ENCODE measurements around the gene NPC1L1. TPM values are rescaled to one million over a fixed set of nuclear protein-coding genes. Genes with fewer than 3 reads are reported as not detected.
"Not testable (repeated sequence)": the region's sequence is repeated elsewhere in the genome, so short reads cannot be mapped to it uniquely, and the experiment has no call there.

Gene NPC1L1
- total RNA-seq, 1 donor from 2014 or later: not detected

DNA sequence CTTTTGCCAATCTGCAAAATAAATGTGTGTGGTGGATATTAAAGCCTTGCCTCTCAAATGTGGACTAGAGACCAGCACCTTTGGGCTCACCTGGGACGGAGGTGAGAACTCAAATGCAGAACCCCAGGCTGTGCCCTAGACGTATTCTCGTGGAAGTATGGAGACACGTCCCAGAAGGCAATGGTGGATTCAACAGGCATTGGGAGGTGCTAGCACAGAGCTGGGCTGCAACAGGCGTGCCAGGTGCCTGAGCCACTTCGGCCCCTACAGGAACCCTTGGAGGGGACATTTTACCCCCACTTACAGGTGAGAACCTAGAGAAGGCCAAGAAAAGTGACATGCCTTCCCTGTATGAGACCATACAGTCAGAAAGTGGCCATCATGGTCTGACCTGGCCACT, 20.4 kb upstream of the NPC1L1 start:
- no peak for DNase-seq
- no peaks in the 10 kb centered on the region for H3K36me3 Mint-ChIP-seq (ENCODE audit: unreplicated experiment)

DNA sequence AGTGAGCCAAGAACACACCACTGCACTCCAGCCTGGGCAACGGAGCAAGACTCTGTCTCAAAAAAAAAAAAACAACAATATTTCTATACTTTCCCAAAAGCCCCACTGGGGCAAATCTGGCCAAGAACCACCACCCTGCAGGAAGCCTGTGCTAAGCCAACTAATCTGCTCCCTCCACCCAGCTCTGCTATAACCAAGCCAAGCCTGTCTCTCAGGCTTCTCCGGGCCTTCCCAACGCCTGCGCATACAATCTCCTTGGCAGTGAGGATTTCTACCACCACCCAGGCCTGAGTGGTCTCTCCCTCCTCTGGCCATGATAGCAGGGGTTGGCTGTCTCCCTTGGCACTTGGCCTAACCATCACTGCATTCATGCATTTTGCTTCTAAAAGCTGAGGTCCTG, 18.4 kb upstream of the NPC1L1 start:
- Mint-ChIP-seq H3K27me3 (ENCODE audit: unreplicated experiment) (peaks cover 2% of the 10 kb centered on the region), H3K36me3 (ENCODE audit: unreplicated experiment) (no peaks in the 10 kb centered on the region), H3K9me3 (ENCODE audit: unreplicated experiment) (peaks cover 2% of the 10 kb centered on the region), H3K4me1 (ENCODE audit: low read depth, unreplicated experiment) (peaks cover 7% of the 10 kb centered on the region), H3K27ac (ENCODE audit: unreplicated experiment) (no peak overlapping the region), H3K4me3 (ENCODE audit: unreplicated experiment) (no peak overlapping the region)
- DNase-seq: no peak
- TF ChIP-seq CTCF (IDR thresholded peaks at IDR 0.05; ENCODE audit: partially characterized antibody, unreplicated experiment): no peak

More for the DNA sequence above, 20.4 kb upstream of the NPC1L1 start:
- Mint-ChIP-seq H3K4me3 (ENCODE audit: unreplicated experiment) (no peak overlapping the region), H3K27ac (ENCODE audit: unreplicated experiment) (no peak overlapping the region), H3K27me3 (ENCODE audit: unreplicated experiment) (peaks cover 2% of the 10 kb centered on the region), H3K9me3 (ENCODE audit: unreplicated experiment) (peaks cover 2% of the 10 kb centered on the region), H3K4me1 (ENCODE audit: low read depth, unreplicated experiment) (peaks cover 18% of the 10 kb centered on the region)
- no peak for TF ChIP-seq CTCF (IDR thresholded peaks at IDR 0.05; ENCODE audit: partially characterized antibody, unreplicated experiment)

- no peak overlapping the region for H3K27ac Mint-ChIP-seq (ENCODE audit: unreplicated experiment)
- no peak overlapping the region for H3K4me3 Mint-ChIP-seq (ENCODE audit: unreplicated experiment)
- DNase-seq: no peak
- H3K9me3 Mint-ChIP-seq (ENCODE audit: unreplicated experiment): peaks cover 2% of the 10 kb centered on the region
- no peaks in the 10 kb centered on the region for H3K27me3 Mint-ChIP-seq (ENCODE audit: unreplicated experiment)
- no peaks in the 10 kb centered on the region for H3K36me3 Mint-ChIP-seq (ENCODE audit: unreplicated experiment)
- H3K4me1 Mint-ChIP-seq (ENCODE audit: low read depth, unreplicated experiment): peaks cover 5% of the 10 kb centered on the region
- TF ChIP-seq CTCF (IDR thresholded peaks at IDR 0.05; ENCODE audit: partially characterized antibody, unreplicated experiment): no peak
Measured at GRCh38 chr7:44557485-44557884, 16.4 kb upstream of the NPC1L1 start.

- no peaks in the 10 kb centered on the region for H3K27me3 Mint-ChIP-seq (ENCODE audit: unreplicated experiment)
- H3K4me3 Mint-ChIP-seq (ENCODE audit: unreplicated experiment): no peak overlapping the region
- no peak for DNase-seq
- no peak overlapping the region for H3K27ac Mint-ChIP-seq (ENCODE audit: unreplicated experiment)
- no peaks in the 10 kb centered on the region for H3K9me3 Mint-ChIP-seq (ENCODE audit: unreplicated experiment)
- TF ChIP-seq CTCF (IDR thresholded peaks at IDR 0.05; ENCODE audit: partially characterized antibody, unreplicated experiment): no peak
- no peaks in the 10 kb centered on the region for H3K36me3 Mint-ChIP-seq (ENCODE audit: unreplicated experiment)
- H3K4me1 Mint-ChIP-seq (ENCODE audit: low read depth, unreplicated experiment): peaks cover 5% of the 10 kb centered on the region
Measured at GRCh38 chr7:44555350-44555749, 14.2 kb upstream of the NPC1L1 start.

DNA sequence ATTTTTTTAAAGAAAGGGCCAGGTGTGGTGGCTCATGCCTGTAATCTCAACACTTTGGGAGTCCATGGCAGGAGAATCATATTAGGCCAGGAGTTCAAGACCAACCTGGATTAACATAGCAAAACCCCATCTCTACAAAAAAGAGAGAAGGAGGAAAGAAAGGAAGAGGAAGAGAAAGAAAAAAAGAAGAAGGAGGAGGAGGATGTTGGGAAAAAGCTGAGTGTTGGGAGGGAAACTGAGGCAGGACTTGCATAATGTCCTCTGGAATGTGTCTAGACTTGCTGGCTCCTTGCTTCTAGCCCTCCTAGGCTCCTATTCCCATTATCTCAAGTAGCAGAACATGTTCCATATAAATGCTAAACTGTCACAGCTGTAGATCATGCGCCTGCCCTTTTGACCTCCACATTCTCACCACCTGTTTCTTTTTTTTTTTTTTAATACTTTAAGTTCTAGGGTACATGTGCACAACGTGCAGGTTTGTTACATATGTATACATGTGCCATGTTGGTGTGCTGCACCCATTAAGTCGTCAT, 11.4 kb upstream of the NPC1L1 start:
- not testable (repeated sequence) for H3K27ac Mint-ChIP-seq (ENCODE audit: unreplicated experiment)

More for the DNA sequence above, 11.4 kb upstream of the NPC1L1 start:
- DNase-seq; H3K4me1 Mint-ChIP-seq (ENCODE audit: low read depth, unreplicated experiment); H3K9me3 Mint-ChIP-seq (ENCODE audit: unreplicated experiment); H3K27me3 Mint-ChIP-seq (ENCODE audit: unreplicated experiment); H3K4me3 Mint-ChIP-seq (ENCODE audit: unreplicated experiment); H3K36me3 Mint-ChIP-seq (ENCODE audit: unreplicated experiment): not testable (repeated sequence)

Data from glutamatergic neuron (in vitro differentiated cells).